ENCODE measurements around the gene MRPS31. TPM values are rescaled to one million over a fixed set of nuclear protein-coding genes. Genes with fewer than 3 reads are reported as not detected.
A peak's percentile ranks its signal among the peaks of the same experiment; 100 is the strongest.

MRPS31 gene
- total and polyA plus RNA-seq, 2 donors (not counting 1 experiment from before 2014, with no cell fraction given) = 20.5 to 34.4 TPM

- Histone ChIP-seq H3K4me1 (ENCODE audit: control insufficient read depth in 2 of 2, insufficient read depth in 2 of 2, low read length in 2 of 2) (peaks cover 11 to 26% of the 10 kb centered on the region in 2 donors), H3K79me2 (ENCODE audit: control insufficient read depth, insufficient read depth, low read length) (no peaks in the 10 kb centered on the region), H4K20me1 (ENCODE audit: control insufficient read depth, insufficient read depth, low read length, poor library complexity, severe bottlenecking) (no peaks in the 10 kb centered on the region), H3K4me3 (ENCODE audit: control extremely low read depth in 1 of 5, extremely low read depth in 1 of 5, insufficient read depth in 1 of 5, low read depth in 2 of 5, low read length in 4 of 5) (peak overlapping the region in 1 of 5 experiments; percentile 26), H3K4me2 (replicated peaks; ENCODE audit: low read depth, low read length, poor library complexity, severe bottlenecking) (peak overlapping the region; percentile 74), H2AFZ (ENCODE audit: insufficient read depth, low read depth, low read length, poor library complexity, severe bottlenecking) (peak overlapping the region; percentile 77), H3K9me3 (ENCODE audit: control extremely low read depth in 1 of 3, control insufficient read depth in 2 of 3, insufficient read depth in 1 of 3, low read length in 2 of 3) (no peaks in the 10 kb centered on the region), H3K9ac (ENCODE audit: low read length) (peak overlapping the region; percentile 41), H3K36me3 (replicated peaks in 1 of 2; ENCODE audit: control extremely low read depth in 1 of 2, control insufficient read depth in 1 of 2, extremely low read depth in 1 of 2, insufficient read depth in 2 of 2, low read length in 1 of 2) (no peaks in the 10 kb centered on the region), H3K27me3 (replicated peaks in 1 of 4; ENCODE audit: control extremely low read depth in 1 of 4, control insufficient read depth in 3 of 4, insufficient read depth in 4 of 4, low read length in 3 of 4) (no peaks in the 10 kb centered on the region), H3K27ac (ENCODE audit: low read length in 2 of 2) (peak overlapping the region; percentile 14 to 60)
- WGBS (ENCODE audit: insufficient coverage) = no CpG with 5 or more reads among the region's 7 CpGs
- intact Hi-C loops (cut with micrococcal nuclease) = loop anchor here (1.0 to 10.0 kb wide), 7 partner anchors 13 to 1742 kb away; partner anchors contain the start of genes KBTBD7, NHLRC3, PROSER1 and SLC25A15
- Mint-ChIP-seq H3K27ac (peak overlapping the region; percentile 86), H3K4me3 (peak overlapping the region; percentile 69), H3K27me3 (no peaks in the 10 kb centered on the region), H3K4me1 (peaks cover 22% of the 10 kb centered on the region), H3K9me3 (ENCODE audit: insufficient read depth) (no peaks in the 10 kb centered on the region)
- peak; percentile 67 for ATAC-seq (ENCODE audit: low read depth)
- CTCF ChIA-PET = interaction anchor here (0.8 to 6.7 kb wide), 36 partner anchors 9 to 1164 kb away, joined by 3 to 98 read pairs (median 5); partner anchors contain the start of genes ELF1 and SLC25A15
- POLR2A ChIA-PET = no interaction called here
- TF ChIP-seq CTCF (IDR thresholded peaks at IDR 0.05) (no peak), EZH2 (IDR thresholded peaks at IDR 0.05; ENCODE audit: borderline replicate concordance, insufficient read depth, low read depth, low read length, poor library complexity, severe bottlenecking) (no peak)
- peak; percentile 66 for DNase-seq
Observed at GRCh38 chr13:40776681-40777165, 5.7 kb upstream of the MRPS31 start.

GRCh38 chr13:40776232-40776631 lies 5.2 kb upstream of the MRPS31 start:
- peak overlapping the region; percentile 69 for H3K4me3 Mint-ChIP-seq

More at GRCh38 chr13:40776232-40776631, 5.2 kb upstream of the MRPS31 start:
- Histone ChIP-seq H3K9me3 (ENCODE audit: control extremely low read depth in 1 of 3, control insufficient read depth in 2 of 3, insufficient read depth in 1 of 3, low read length in 2 of 3) (no peaks in the 10 kb centered on the region), H3K79me2 (ENCODE audit: control insufficient read depth, insufficient read depth, low read length) (no peaks in the 10 kb centered on the region), H3K27me3 (replicated peaks in 1 of 4; ENCODE audit: control extremely low read depth in 1 of 4, control insufficient read depth in 3 of 4, insufficient read depth in 4 of 4, low read length in 3 of 4) (no peaks in the 10 kb centered on the region), H3K4me1 (ENCODE audit: control insufficient read depth in 2 of 2, insufficient read depth in 2 of 2, low read length in 2 of 2) (peaks cover 11 to 27% of the 10 kb centered on the region in 2 donors), H3K4me2 (replicated peaks; ENCODE audit: low read depth, low read length, poor library complexity, severe bottlenecking) (peak overlapping the region; percentile 74), H3K36me3 (replicated peaks in 1 of 2; ENCODE audit: control extremely low read depth in 1 of 2, control insufficient read depth in 1 of 2, extremely low read depth in 1 of 2, insufficient read depth in 2 of 2, low read length in 1 of 2) (no peaks in the 10 kb centered on the region), H3K9ac (ENCODE audit: low read length) (no peak overlapping the region), H3K27ac (ENCODE audit: low read length in 2 of 2) (no peak overlapping the region), H4K20me1 (ENCODE audit: control insufficient read depth, insufficient read depth, low read length, poor library complexity, severe bottlenecking) (no peaks in the 10 kb centered on the region), H2AFZ (ENCODE audit: insufficient read depth, low read depth, low read length, poor library complexity, severe bottlenecking) (peak overlapping the region; percentile 77), H3K4me3 (ENCODE audit: control extremely low read depth in 1 of 5, extremely low read depth in 1 of 5, insufficient read depth in 1 of 5, low read depth in 2 of 5, low read length in 4 of 5) (no peak overlapping the region)
- intact Hi-C loops (cut with micrococcal nuclease) = loop anchor here (2.0 to 10.0 kb wide), 3 partner anchors 419 to 1741 kb away; partner anchors contain the start of genes KBTBD7, NHLRC3 and PROSER1
- TF ChIP-seq EZH2 (IDR thresholded peaks at IDR 0.05; ENCODE audit: borderline replicate concordance, insufficient read depth, low read depth, low read length, poor library complexity, severe bottlenecking) (no peak), CTCF (IDR thresholded peaks at IDR 0.05) (no peak)
- ATAC-seq (ENCODE audit: low read depth) (no peak), DNase-seq (no peak)
- H3K9me3 Mint-ChIP-seq (ENCODE audit: insufficient read depth) = no peaks in the 10 kb centered on the region
- H3K27ac Mint-ChIP-seq = no peak overlapping the region
- H3K4me1 Mint-ChIP-seq = peaks cover 20% of the 10 kb centered on the region
- WGBS (ENCODE audit: insufficient coverage) = 39% methylated on average over 3 of the region's 7 CpGs
- CTCF ChIA-PET = interaction anchor here (0.6 to 6.7 kb wide), 11 partner anchors 13 to 1091 kb away, joined by 3 to 98 read pairs (median 13); partner anchors contain the start of gene SLC25A15
- H3K27me3 Mint-ChIP-seq = no peaks in the 10 kb centered on the region
- POLR2A ChIA-PET = interaction anchor here (0.6 kb wide), 1 partner anchor 78 kb away, joined by 5 read pairs; no protein-coding TSS in a partner anchor

All from B cell (primary cell).